Measurements from ENCODE around the gene SYTL1.

Gene SYTL1

GRCh38 chr1:27341525-27342252 is at the start of gene SYTL1:
Gene SYTL1, plus strand, starts transcription at chr1:27342022. Its CDS starts 3,313 bp downstream, at chr1:27345335.
- peak; percentile 50 for DNase-seq (ENCODE audit: low read depth)

- no peak for DNase-seq (ENCODE audit: low read depth)
Observed at GRCh38 chr1:27292106-27292505, 49.7 kb upstream of the SYTL1 start.

- DNase-seq (ENCODE audit: low read depth) = no peak
Observed at GRCh38 chr1:27293915-27294314, 47.9 kb upstream of the SYTL1 start.

- DNase-seq (ENCODE audit: low read depth) = peak; percentile 42
Observed at GRCh38 chr1:27296773-27297291, 45.0 kb upstream of the SYTL1 start.

- DNase-seq (ENCODE audit: low read depth) = no peak
Observed at GRCh38 chr1:27297903-27298302, 43.9 kb upstream of the SYTL1 start.

GRCh38 chr1:27298632-27299384 is 43.0 kb upstream of the SYTL1 start:
- DNase-seq (ENCODE audit: low read depth) = no peak

- no peak for DNase-seq (ENCODE audit: low read depth)
Observed at GRCh38 chr1:27299385-27300271, 42.2 kb upstream of the SYTL1 start.

GRCh38 chr1:27300341-27301051 is 41.3 kb upstream of the SYTL1 start:
- DNase-seq (ENCODE audit: low read depth) = peak; percentile 59

- DNase-seq (ENCODE audit: low read depth) = no peak
Observed at GRCh38 chr1:27301052-27301422, 40.8 kb upstream of the SYTL1 start.

GRCh38 chr1:27301582-27302199 is 40.1 kb upstream of the SYTL1 start:
- DNase-seq (ENCODE audit: low read depth) = no peak

GRCh38 chr1:27302612-27303011 is 39.2 kb upstream of the SYTL1 start:
- DNase-seq (ENCODE audit: low read depth) = no peak

- DNase-seq (ENCODE audit: low read depth) = no peak
Observed at GRCh38 chr1:27303509-27303908, 38.3 kb upstream of the SYTL1 start.

GRCh38 chr1:27306071-27306470 is 35.8 kb upstream of the SYTL1 start:
- no peak for DNase-seq (ENCODE audit: low read depth)

GRCh38 chr1:27306892-27307761 is 34.7 kb upstream of the SYTL1 start:
- no peak for DNase-seq (ENCODE audit: low read depth)

GRCh38 chr1:27307874-27308598 is 33.8 kb upstream of the SYTL1 start:
- no peak for DNase-seq (ENCODE audit: low read depth)

- DNase-seq (ENCODE audit: low read depth) = no peak
Observed at GRCh38 chr1:27314169-27314568, 27.7 kb upstream of the SYTL1 start.

GRCh38 chr1:27314737-27315136 is 27.1 kb upstream of the SYTL1 start:
- no peak for DNase-seq (ENCODE audit: low read depth)

GRCh38 chr1:27316860-27317259 is 25.0 kb upstream of the SYTL1 start:
- DNase-seq (ENCODE audit: low read depth) = no peak

GRCh38 chr1:27318136-27318535 is 23.7 kb upstream of the SYTL1 start:
- DNase-seq (ENCODE audit: low read depth) = no peak

GRCh38 chr1:27318596-27318995 is 23.2 kb upstream of the SYTL1 start:
- DNase-seq (ENCODE audit: low read depth) = no peak

All from activated T-helper 1 cell treated with Interleukin-2 at 50 U/mL for 16 hours (primary cell).